Stimulated activated CD4-positive, alpha-beta T cell treated with anti-CD3 and anti-CD28 coated beads, Interleukin-15, amount 100 ng/mL, for 24 hours (primary cell): Measurements from ENCODE around the gene PCAT7.
A peak's percentile ranks its signal among the peaks of the same experiment; 100 is the strongest.
"Not testable (repeated sequence)": the region's sequence is repeated elsewhere in the genome, so short reads cannot be mapped to it uniquely, and the experiment has no call there.

Experiments used
- DNase-seq: peaks from one replicate; pipeline ENCODE4 v3.0.0-alpha.2; 2020

PCAT7 gene

GRCh38 chr9:94554439-94555331 lies at the start of gene PCAT7:
TSS of gene PCAT7 (plus strand) at chr9:94555083.
- peak; percentile 53 for DNase-seq

GRCh38 chr9:94506370-94506769 lies 48.5 kb upstream of the PCAT7 start:
- DNase-seq = not testable (repeated sequence)

- DNase-seq = no peak
These were observed 47.2 kb upstream of the PCAT7 start for GRCh38 chr9:94507531-94508258.

GRCh38 chr9:94511134-94511954 lies 43.5 kb upstream of the PCAT7 start:
- DNase-seq = no peak

- DNase-seq = no peak
These were observed 43.0 kb upstream of the PCAT7 start for GRCh38 chr9:94511955-94512265.

- no peak for DNase-seq
These were observed 40.2 kb upstream of the PCAT7 start for GRCh38 chr9:94514722-94515121.

GRCh38 chr9:94517254-94517653 lies 37.6 kb upstream of the PCAT7 start:
- no peak for DNase-seq

- no peak for DNase-seq
These were observed 29.4 kb upstream of the PCAT7 start for GRCh38 chr9:94525396-94526035.

- no peak for DNase-seq
These were observed 28.6 kb upstream of the PCAT7 start for GRCh38 chr9:94526271-94526670.

- DNase-seq = no peak
These were observed 27.9 kb upstream of the PCAT7 start for GRCh38 chr9:94526951-94527350.

GRCh38 chr9:94528886-94529285 lies 26.0 kb upstream of the PCAT7 start:
- DNase-seq = no peak

- DNase-seq = no peak
These were observed 21.7 kb upstream of the PCAT7 start for GRCh38 chr9:94533155-94533554.

- no peak for DNase-seq
These were observed 21.3 kb upstream of the PCAT7 start for GRCh38 chr9:94533601-94534000.

- DNase-seq = no peak
These were observed 20.0 kb upstream of the PCAT7 start for GRCh38 chr9:94534901-94535300.

- no peak for DNase-seq
These were observed 16.0 kb upstream of the PCAT7 start for GRCh38 chr9:94538908-94539307.

GRCh38 chr9:94544335-94544734 lies 10.5 kb upstream of the PCAT7 start:
- not testable (repeated sequence) for DNase-seq

- no peak for DNase-seq
These were observed 8.9 kb upstream of the PCAT7 start for GRCh38 chr9:94545940-94546339.

GRCh38 chr9:94553029-94553938 lies 1.6 kb upstream of the PCAT7 start:
- DNase-seq = no peak

GRCh38 chr9:94554078-94554438 lies 825 bp upstream of the PCAT7 start:
- DNase-seq = no peak

- no peak for DNase-seq
These were observed 2.5 kb downstream of the PCAT7 start for GRCh38 chr9:94557376-94557775.

GRCh38 chr9:94560237-94560636 lies 5.4 kb downstream of the PCAT7 start:
- peak; percentile 12 for DNase-seq

GRCh38 chr9:94563548-94563947 lies 8.7 kb downstream of the PCAT7 start:
- no peak for DNase-seq
